ENCODE data around the gene AMACR. TPM values are rescaled to one million over a fixed set of nuclear protein-coding genes. Genes with fewer than 3 reads are reported as not detected.
"Not testable (repeated sequence)": the region's sequence is repeated elsewhere in the genome, so short reads cannot be mapped to it uniquely, and the experiment has no call there.

The AMACR gene
- total and polyA plus RNA-seq, 5 experiments from 2014 or later: 4.8 to 9.1 (median 5.9) TPM

- Mint-ChIP-seq H3K27ac (peak overlapping the region in 1 of 10 donors; percentile 46), H3K36me3 (peaks cover 8 to 67% (median 31%) of the 10 kb centered on the region in 3 donors)
- H3K9me3 Mint-ChIP-seq, DNase-seq, H3K4me3 Mint-ChIP-seq, H3K4me1 Mint-ChIP-seq, H3K27me3 Mint-ChIP-seq, ATAC-seq, POLR2A ChIA-PET: not testable (repeated sequence)
Measured at GRCh38 chr5:34030585-34030984, 22.7 kb upstream of the AMACR start.

GRCh38 chr5:34030048-34030447, 22.2 kb upstream of the AMACR start:
- no peak for ATAC-seq
- Mint-ChIP-seq H3K27me3 (no peaks in the 10 kb centered on the region), H3K4me1 (peaks cover 0 to 2% (median 0%) of the 10 kb centered on the region in 4 donors), H3K4me3 (no peak overlapping the region), H3K36me3 (peaks cover 8 to 68% (median 28%) of the 10 kb centered on the region in 3 donors), H3K9me3 (no peaks in the 10 kb centered on the region), H3K27ac (no peak overlapping the region)
- DNase-seq: no peak
- POLR2A ChIA-PET: no interaction called here

DNA sequence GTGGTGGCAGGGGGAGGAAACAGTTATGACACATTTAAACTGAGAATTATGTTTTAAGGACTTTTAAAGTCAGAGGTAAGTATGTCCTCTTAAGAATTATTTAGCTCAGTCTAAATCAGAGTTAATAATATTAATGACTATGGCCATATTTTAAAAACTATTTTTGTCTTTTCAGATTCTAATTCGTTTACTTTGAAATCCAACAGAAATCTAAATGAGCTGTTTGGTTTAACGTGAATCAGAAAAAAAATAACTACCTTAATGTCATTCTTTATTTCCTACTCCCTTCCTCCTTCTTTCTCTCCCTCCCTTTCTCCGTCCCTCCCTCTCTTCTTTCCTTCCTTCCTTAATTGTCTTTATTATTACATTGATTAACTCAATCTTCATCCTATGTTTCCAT, 20.5 kb upstream of the AMACR start:
- no peak for ATAC-seq
- Mint-ChIP-seq H3K4me3 (no peak overlapping the region), H3K9me3 (no peaks in the 10 kb centered on the region), H3K27ac (no peak overlapping the region), H3K36me3 (peaks cover 8 to 63% (median 17%) of the 10 kb centered on the region in 3 donors), H3K4me1 (peaks cover 0 to 2% (median under 1%) of the 10 kb centered on the region in 4 donors), H3K27me3 (no peaks in the 10 kb centered on the region)
- POLR2A ChIA-PET: no interaction called here
- DNase-seq: no peak

GRCh38 chr5:34026089-34026761, 18.4 kb upstream of the AMACR start:
- DNase-seq: peak in 1 of 10 donors; percentile 60
- H3K27me3 Mint-ChIP-seq: no peaks in the 10 kb centered on the region
- POLR2A ChIA-PET: no interaction called here
- peak overlapping the region in 1 of 10 donors; percentile 66 for H3K27ac Mint-ChIP-seq
- no peaks in the 10 kb centered on the region for H3K9me3 Mint-ChIP-seq
- peaks cover 8 to 52% (median 12%) of the 10 kb centered on the region in 3 donors for H3K36me3 Mint-ChIP-seq
- ATAC-seq: no peak
- no peak overlapping the region for H3K4me3 Mint-ChIP-seq
- H3K4me1 Mint-ChIP-seq: peaks cover 14 to 21% (median 18%) of the 10 kb centered on the region in 4 donors

GRCh38 chr5:34022121-34022705, 14.4 kb upstream of the AMACR start:
- POLR2A ChIA-PET: interaction anchor here (0.8 to 3.1 kb wide), 2 partner anchors 14 to 16 kb away, joined by 4 to 18 read pairs; partner anchors contain the start of gene AMACR
- Mint-ChIP-seq H3K36me3 (peaks cover 5 to 62% (median 24%) of the 10 kb centered on the region in 3 donors), H3K27ac (peak overlapping the region; percentile 15 to 93 (median 88)), H3K9me3 (no peaks in the 10 kb centered on the region), H3K27me3 (no peaks in the 10 kb centered on the region), H3K4me3 (peak overlapping the region in 6 of 10 donors; percentile 1 to 59 (median 32)), H3K4me1 (peaks cover 16 to 24% (median 19%) of the 10 kb centered on the region in 4 donors)
- ATAC-seq (peak; percentile 60 to 89), DNase-seq (peak in 3 of 10 donors; percentile 17 to 42 (median 23))

GRCh38 chr5:34021334-34021733, 13.5 kb upstream of the AMACR start:
- Mint-ChIP-seq H3K36me3 (peaks cover 5 to 59% (median 24%) of the 10 kb centered on the region in 3 donors), H3K27me3 (no peaks in the 10 kb centered on the region), H3K27ac (peak overlapping the region in 9 of 10 donors; percentile 27 to 90 (median 75)), H3K4me1 (peaks cover 16 to 24% (median 19%) of the 10 kb centered on the region in 4 donors), H3K9me3 (no peaks in the 10 kb centered on the region), H3K4me3 (peak overlapping the region in 2 of 10 donors; percentile 20 to 22)
- POLR2A ChIA-PET: interaction anchor here (0.8 to 3.1 kb wide), 2 partner anchors 13 to 15 kb away, joined by 4 to 18 read pairs; partner anchors contain the start of gene AMACR
- DNase-seq (no peak), ATAC-seq (no peak)

DNA sequence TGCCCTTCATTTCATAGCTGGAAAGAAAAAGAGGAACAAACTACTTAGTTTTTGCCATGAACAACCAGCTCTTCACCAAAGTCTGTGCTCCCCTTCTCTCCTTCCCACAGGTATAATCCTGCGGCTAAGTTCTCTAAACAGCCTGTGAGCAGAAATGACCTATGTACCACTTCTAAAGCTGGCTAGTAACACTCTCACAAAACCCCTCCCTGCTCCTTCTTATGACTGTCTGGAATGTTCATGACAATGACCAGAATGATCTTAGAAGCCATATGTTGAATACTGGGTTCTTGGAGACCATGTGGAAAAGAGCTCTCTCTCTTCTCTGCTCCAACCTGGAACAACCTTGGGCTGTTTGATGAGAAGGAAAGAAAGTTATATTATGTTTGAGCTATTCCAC, 12.9 kb upstream of the AMACR start:
- no peak overlapping the region for H3K4me3 Mint-ChIP-seq
- H3K36me3 Mint-ChIP-seq: peaks cover 0 to 53% (median 18%) of the 10 kb centered on the region in 3 donors
- DNase-seq (no peak), ATAC-seq (no peak)
- H3K27ac Mint-ChIP-seq: no peak overlapping the region
- POLR2A ChIA-PET: interaction anchor here (3.1 kb wide), 1 partner anchor 13 kb away, joined by 18 read pairs; the partner anchor contains the start of gene AMACR
- H3K27me3 Mint-ChIP-seq: no peaks in the 10 kb centered on the region
- H3K4me1 Mint-ChIP-seq: peaks cover 16 to 24% (median 19%) of the 10 kb centered on the region in 4 donors
- no peaks in the 10 kb centered on the region for H3K9me3 Mint-ChIP-seq

GRCh38 chr5:34017254-34017653, 9.4 kb upstream of the AMACR start:
- Mint-ChIP-seq H3K27me3 (no peaks in the 10 kb centered on the region), H3K4me1 (peaks cover 8 to 13% (median 12%) of the 10 kb centered on the region in 4 donors), H3K36me3 (peaks cover 0 to 34% (median 16%) of the 10 kb centered on the region in 3 donors), H3K27ac (peak overlapping the region in 2 of 10 donors; percentile 17 to 27), H3K9me3 (peaks cover 0 to 8% (median 0%) of the 10 kb centered on the region in 9 donors), H3K4me3 (no peak overlapping the region)
- DNase-seq: no peak
- ATAC-seq: no peak
- POLR2A ChIA-PET: interaction anchor here (1.7 kb wide), 1 partner anchor 9 kb away, joined by 3 read pairs; the partner anchor contains the start of gene AMACR

DNA sequence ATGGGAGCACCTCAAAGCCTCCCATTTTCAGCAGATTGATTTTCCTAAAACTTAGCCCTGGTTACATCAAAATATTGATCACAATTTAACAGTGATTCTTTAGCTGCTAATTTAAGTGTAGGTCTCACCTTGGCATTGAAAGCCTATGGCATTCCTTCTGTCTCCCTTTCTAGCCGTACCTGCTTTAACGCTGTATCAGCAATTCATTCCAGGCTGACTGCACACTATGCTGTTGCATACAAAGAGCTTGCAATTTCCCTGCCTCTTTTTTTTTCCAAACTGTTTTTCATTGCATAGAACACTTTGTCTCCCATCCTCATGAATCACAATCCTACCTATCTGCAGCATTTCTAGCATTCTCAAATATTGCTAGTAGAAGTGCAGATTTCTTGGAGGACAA, 8.9 kb upstream of the AMACR start:
- DNase-seq: no peak
- peaks cover 0 to 8% (median 0%) of the 10 kb centered on the region in 9 donors for H3K9me3 Mint-ChIP-seq
- no peak overlapping the region for H3K27ac Mint-ChIP-seq
- no peaks in the 10 kb centered on the region for H3K27me3 Mint-ChIP-seq
- peaks cover 0 to 34% (median 16%) of the 10 kb centered on the region in 3 donors for H3K36me3 Mint-ChIP-seq
- peaks cover 3 to 8% (median 7%) of the 10 kb centered on the region in 4 donors for H3K4me1 Mint-ChIP-seq
- POLR2A ChIA-PET: interaction anchor here (1.7 kb wide), 1 partner anchor 9 kb away, joined by 3 read pairs; the partner anchor contains the start of gene AMACR
- ATAC-seq: no peak
- H3K4me3 Mint-ChIP-seq: no peak overlapping the region

GRCh38 chr5:34016222-34016621, 8.4 kb upstream of the AMACR start:
- POLR2A ChIA-PET: interaction anchor here (1.7 kb wide), 1 partner anchor 8 kb away, joined by 3 read pairs; the partner anchor contains the start of gene AMACR
- H3K27me3 Mint-ChIP-seq: no peaks in the 10 kb centered on the region
- H3K36me3 Mint-ChIP-seq: peaks cover 0 to 31% (median 16%) of the 10 kb centered on the region in 3 donors
- DNase-seq (no peak), ATAC-seq (no peak)
- no peak overlapping the region for H3K27ac Mint-ChIP-seq
- H3K4me3 Mint-ChIP-seq: no peak overlapping the region
- H3K4me1 Mint-ChIP-seq: peaks cover 0 to 3% (median 2%) of the 10 kb centered on the region in 4 donors
- peaks cover 0 to 8% (median 0%) of the 10 kb centered on the region in 9 donors for H3K9me3 Mint-ChIP-seq

GRCh38 chr5:34015120-34015822, 7.4 kb upstream of the AMACR start:
- DNase-seq (no peak), ATAC-seq (no peak)
- Mint-ChIP-seq H3K9me3 (peaks cover 0 to 8% (median 0%) of the 10 kb centered on the region in 9 donors), H3K36me3 (peaks cover 0 to 22% (median 11%) of the 10 kb centered on the region in 3 donors), H3K27me3 (no peaks in the 10 kb centered on the region), H3K27ac (no peak overlapping the region), H3K4me3 (no peak overlapping the region), H3K4me1 (no peaks in the 10 kb centered on the region)
- POLR2A ChIA-PET: interaction anchor here (1.7 kb wide), 1 partner anchor 7 kb away, joined by 3 read pairs; the partner anchor contains the start of gene AMACR

- H3K27ac Mint-ChIP-seq: no peak overlapping the region
- no peaks in the 10 kb centered on the region for H3K27me3 Mint-ChIP-seq
- DNase-seq (no peak), ATAC-seq (no peak)
- POLR2A ChIA-PET: no interaction called here
- peaks cover 0 to 8% (median 0%) of the 10 kb centered on the region in 9 donors for H3K9me3 Mint-ChIP-seq
- peaks cover 0 to 2% (median 0%) of the 10 kb centered on the region in 4 donors for H3K4me1 Mint-ChIP-seq
- H3K36me3 Mint-ChIP-seq: peaks cover 0 to 15% (median 5%) of the 10 kb centered on the region in 3 donors
- no peak overlapping the region for H3K4me3 Mint-ChIP-seq
Measured at GRCh38 chr5:34014626-34015025, 6.8 kb upstream of the AMACR start.
